ENCODE measurements around the gene DDRGK1. TPM values are rescaled to one million over a fixed set of nuclear protein-coding genes. Genes with fewer than 3 reads are reported as not detected.
A peak's percentile ranks its signal among the peaks of the same experiment; 100 is the strongest.

The DDRGK1 gene
- total and polyA plus RNA-seq, 2 of the 8 experiments (the other 6 are each of a cell fraction or from before 2014, with no cell fraction given) = 29.4 to 42.0 TPM

GRCh38 chr20:3248167-3248992, 43.9 kb upstream of the DDRGK1 start (continued):
- TF ChIP-seq ASH2L (IDR thresholded peaks at IDR 0.05; ENCODE audit: low read length) = peak; percentile 58
- TF ChIP-seq CREB1 (IDR thresholded peaks at IDR 0.05) = 0 out of 2 replicates have a peak, but pooled peaks have one; percentile 7
- TF ChIP-seq PHF8 (conservative IDR thresholded peaks at IDR 0.05; ENCODE audit: low read depth, low read length) = 0 out of 2 replicates have a peak, but pooled peaks have one; percentile 16
- TF ChIP-seq ATF3 (IDR thresholded peaks at IDR 0.05; ENCODE audit: insufficient read depth, low read depth, low read length) = no peak
- TF ChIP-seq SIN3A (conservative IDR thresholded peaks at IDR 0.05 in 1 of 2, IDR thresholded peaks at IDR 0.05 in 1 of 2; ENCODE audit: low read depth in 1 of 2, low read length in 2 of 2) = 0 out of 4 replicates have a peak, but pooled peaks of 1 of the 2 experiments have one; percentile 40
- TF ChIP-seq EZH2 (IDR thresholded peaks at IDR 0.05; ENCODE audit: low read depth, low read length, severe bottlenecking) = peak; percentile 28
